Peyer's patch (tissue), 4 donors: ENCODE results near the gene ESRP2. TPM values are rescaled to one million over a fixed set of nuclear protein-coding genes. Genes with fewer than 3 reads are reported as not detected.

Source experiments
- DNase-seq, 3 donors: peaks; one replicate each; pipeline ENCODE4 v3.0.0-alpha.2; 2017 to 2019
- H3K27ac ChIP-seq, 4 donors: fragments of 200-600 bp; sonication (generic); one replicate each; pipeline ENCODE4 v1.5.1; 2016 to 2019
- H3K27me3 ChIP-seq, 2 donors: fragments of 200-600 bp; sonication (generic); one replicate each; pipeline ENCODE4 v1.5.1; 2019
- H3K36me3 ChIP-seq, 3 donors: fragments of 200-600 bp; sonication (generic); one replicate each; pipeline ENCODE4 v1.5.1; 2016 to 2019
- H3K4me1 ChIP-seq, 4 donors: fragments of 200-600 bp; sonication (generic); one replicate each; pipeline ENCODE4 v1.5.1; 2016 to 2019
- H3K4me3 ChIP-seq, 4 donors: fragments of 200-600 bp; sonication (generic); 1 replicate in 3 of 4; 2 replicates in 1 of 4; pipeline ENCODE4 v1.5.1; 2016 to 2019; ENCODE audit warnings: mild to moderate bottlenecking in 1 of 4
- H3K9me3 ChIP-seq, 4 donors: fragments of 200-600 bp; sonication (generic); one replicate each; pipeline ENCODE4 v1.5.1; 2016 to 2019; ENCODE audit warnings: mild to moderate bottlenecking in 1 of 4
- CTCF ChIP-seq, 6 experiments: fragments of 450-650 bp in 4 of 6; fragments of 200-600 bp in 2 of 6; sonication (generic) in 1 of 6; IDR thresholded peaks; one replicate each; pipeline ENCODE4 v1.5.1; 2017 to 2019; ENCODE audit warnings: antibody characterized with exemption in 6 of 6, mild to moderate bottlenecking in 3 of 6, moderate library complexity in 1 of 6
- POLR2A ChIP-seq, 2 donors: fragments of 450-650 bp; IDR thresholded peaks; one replicate each; pipeline ENCODE4 v1.5.1; 2017; ENCODE audit warnings: antibody characterized with exemption in 2 of 2, mild to moderate bottlenecking in 2 of 2, moderate library complexity in 2 of 2
- total RNA-seq, 4 donors: library from RNA; depleted of rRNA; stranded (reverse); fragments of >200 nt; gene quantifications; one replicate each; pipeline ENCODE4 v1.1.0, GENCODE V29; 2016

Gene ESRP2
- total RNA-seq, 4 donors from 2014 or later, result 15.7 to 67.4 (median 40.9) TPM

DNA sequence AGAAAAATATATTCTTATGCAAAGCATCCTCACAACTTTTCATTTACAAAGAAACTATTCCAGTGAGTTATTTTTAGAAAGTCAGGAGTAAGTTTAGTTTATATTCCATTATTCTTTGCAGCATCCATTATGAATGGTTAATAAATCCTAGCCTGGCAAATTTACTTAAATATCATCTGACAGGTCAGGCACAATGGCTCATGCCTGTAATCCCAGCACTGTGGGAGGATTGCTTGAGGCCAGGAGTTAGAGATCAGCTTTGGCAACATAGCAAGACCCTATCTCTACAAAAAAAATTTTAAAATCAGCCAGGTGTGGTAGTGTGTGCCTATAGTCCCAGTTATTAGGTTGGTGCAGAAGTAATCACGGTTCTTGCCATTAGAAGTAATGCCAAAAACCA is 12.9 kb downstream of the ESRP2 start:
- no peak for TF ChIP-seq CTCF (IDR thresholded peaks at IDR 0.05)
- H3K36me3 ChIP-seq, result peaks cover 0 to 1% (median 0%) of the 10 kb centered on the region in 3 donors
- H3K27me3 ChIP-seq, result no peaks in the 10 kb centered on the region

DNA sequence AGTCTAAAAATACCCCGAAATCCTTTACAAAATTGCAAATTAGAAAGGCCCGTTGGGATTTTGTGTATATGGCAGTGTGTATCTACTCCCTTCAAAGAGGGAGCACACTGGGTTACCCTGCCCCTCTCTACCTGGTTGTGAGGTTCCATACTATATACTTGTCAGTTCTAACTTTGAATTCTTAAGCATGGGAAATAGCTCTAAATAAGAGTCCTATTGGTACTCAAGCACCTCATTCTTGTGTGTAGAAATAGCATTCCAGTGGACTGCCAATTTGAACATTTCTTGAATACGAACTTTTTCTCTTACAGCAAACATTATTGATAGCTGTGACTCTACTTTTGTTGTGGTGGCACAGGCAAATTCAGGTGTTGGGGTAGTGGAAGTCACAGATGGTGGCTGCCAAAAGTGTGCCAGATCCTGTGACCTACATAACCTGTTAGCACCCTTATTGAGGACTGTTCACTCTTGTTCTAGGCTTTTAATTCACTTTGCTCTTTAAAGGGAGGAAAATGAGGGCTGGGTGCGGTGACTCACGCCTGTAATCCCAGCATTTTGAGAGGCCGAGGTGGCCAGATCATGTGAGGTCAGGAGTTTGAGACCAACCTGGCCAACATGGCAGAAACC is 16.1 kb downstream of the ESRP2 start:
- H3K27me3 ChIP-seq, result no peaks in the 10 kb centered on the region
- H3K9me3 ChIP-seq, result no peaks in the 10 kb centered on the region
- H3K36me3 ChIP-seq, result peaks cover 0 to 8% (median 0%) of the 10 kb centered on the region in 3 donors
- TF ChIP-seq CTCF (IDR thresholded peaks at IDR 0.05), result no peak
- no peak for TF ChIP-seq POLR2A (IDR thresholded peaks at IDR 0.05)
- no peak overlapping the region for H3K27ac ChIP-seq
- DNase-seq, result no peak
- no peak overlapping the region for H3K4me3 ChIP-seq
- H3K4me1 ChIP-seq, result no peaks in the 10 kb centered on the region

More for the DNA sequence above, 12.9 kb downstream of the ESRP2 start:
- Histone ChIP-seq H3K27ac (no peak overlapping the region), H3K4me1 (peaks cover 0 to 12% (median 7%) of the 10 kb centered on the region in 4 donors), H3K4me3 (no peak overlapping the region), H3K9me3 (no peaks in the 10 kb centered on the region)
- DNase-seq, result no peak

DNA sequence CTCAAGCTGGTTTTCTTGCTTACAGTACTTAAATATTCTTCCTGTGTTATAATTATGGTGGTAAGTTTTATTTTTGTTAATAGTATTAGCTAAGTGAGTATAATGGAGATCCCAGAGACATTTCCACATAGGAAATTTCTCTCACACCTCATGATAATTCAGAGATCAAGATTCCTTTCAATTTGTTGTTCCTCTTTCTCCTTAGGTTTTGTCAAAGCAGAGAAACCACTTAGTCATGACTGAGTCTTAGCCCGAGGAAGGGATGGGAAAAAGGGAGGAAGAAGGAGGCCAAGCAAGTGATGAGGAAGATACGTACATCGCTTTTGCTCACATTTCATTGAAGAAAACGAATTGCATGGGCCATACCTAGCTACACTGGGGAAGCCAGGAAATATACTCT is 18.4 kb downstream of the ESRP2 start:
- H3K4me1 ChIP-seq, result no peaks in the 10 kb centered on the region
- TF ChIP-seq CTCF (IDR thresholded peaks at IDR 0.05) (no peak), POLR2A (IDR thresholded peaks at IDR 0.05) (no peak)

GRCh38 chr16:68216240-68216639 is 19.7 kb downstream of the ESRP2 start:
- H3K4me3 ChIP-seq, result no peak overlapping the region
- no peaks in the 10 kb centered on the region for H3K4me1 ChIP-seq
- no peaks in the 10 kb centered on the region for H3K27me3 ChIP-seq
- TF ChIP-seq POLR2A (IDR thresholded peaks at IDR 0.05), result no peak
- TF ChIP-seq CTCF (IDR thresholded peaks at IDR 0.05), result no peak
- H3K27ac ChIP-seq, result no peak overlapping the region
- DNase-seq, result no peak
- no peaks in the 10 kb centered on the region for H3K9me3 ChIP-seq
- peaks cover 0 to 8% (median 0%) of the 10 kb centered on the region in 3 donors for H3K36me3 ChIP-seq

More for the DNA sequence above, 18.4 kb downstream of the ESRP2 start:
- Histone ChIP-seq H3K9me3 (no peaks in the 10 kb centered on the region), H3K27ac (no peak overlapping the region), H3K36me3 (peaks cover 0 to 8% (median 0%) of the 10 kb centered on the region in 3 donors), H3K27me3 (no peaks in the 10 kb centered on the region), H3K4me3 (no peak overlapping the region)
- DNase-seq, result no peak

- Histone ChIP-seq H3K4me1 (no peaks in the 10 kb centered on the region), H3K27me3 (no peaks in the 10 kb centered on the region), H3K9me3 (no peaks in the 10 kb centered on the region), H3K27ac (no peak overlapping the region), H3K4me3 (no peak overlapping the region), H3K36me3 (peaks cover 0 to 8% (median 0%) of the 10 kb centered on the region in 3 donors)
- no peak for TF ChIP-seq CTCF (IDR thresholded peaks at IDR 0.05)
- no peak for TF ChIP-seq POLR2A (IDR thresholded peaks at IDR 0.05)
- no peak for DNase-seq
Observed at GRCh38 chr16:68215302-68215701, 20.6 kb downstream of the ESRP2 start.
